ENCODE measurements around the gene SPEM2. TPM values are rescaled to one million over a fixed set of nuclear protein-coding genes. Genes with fewer than 3 reads are reported as not detected.
A peak's percentile ranks its signal among the peaks of the same experiment; 100 is the strongest.
"Not testable (repeated sequence)": the region's sequence is repeated elsewhere in the genome, so short reads cannot be mapped to it uniquely, and the experiment has no call there.

The SPEM2 gene
- total RNA-seq, 1 experiment from 2014 or later: not detected

GRCh38 chr17:7471729-7472128 is 46.3 kb downstream of the SPEM2 start:
- DNase-seq (ENCODE audit: low read depth): no peak

- not testable (repeated sequence) for DNase-seq (ENCODE audit: low read depth)
Observed at GRCh38 chr17:7474767-7475166, 49.4 kb downstream of the SPEM2 start.

GRCh38 chr17:7475764-7476422 is 50.5 kb downstream of the SPEM2 start:
- no peak for DNase-seq (ENCODE audit: low read depth)

- DNase-seq (ENCODE audit: low read depth): peak; percentile 61
Observed at GRCh38 chr17:7476494-7476893, 51.1 kb downstream of the SPEM2 start.

GRCh38 chr17:7476951-7477350 is 51.5 kb downstream of the SPEM2 start:
- no peak for DNase-seq (ENCODE audit: low read depth)

Other genes with a start within 250 kb of the SPEM2 start
- gene ASGR1, start 246.2 kb upstream of the SPEM2 start, total RNA-seq (2014; rRNA removed; shearing (Covaris generic)): 0.29 and 1.2 TPM in 2 replicates
- gene DLG4, start 205.8 kb upstream of the SPEM2 start, total RNA-seq (2014; rRNA removed; shearing (Covaris generic)): 3.1 and 4.4 TPM in 2 replicates
- gene ACADVL, start 205.7 kb upstream of the SPEM2 start, total RNA-seq (2014; rRNA removed; shearing (Covaris generic)): 306 and 420 TPM in 2 replicates
- 22.2 and 42.7 TPM in 2 replicates for gene DVL2, start 191.1 kb upstream of the SPEM2 start, total RNA-seq (2014; rRNA removed; shearing (Covaris generic))
- gene PHF23, start 186.2 kb upstream of the SPEM2 start, total RNA-seq (2014; rRNA removed; shearing (Covaris generic)): 44.5 and 54.8 TPM in 2 replicates
- 108 and 113 TPM in 2 replicates for gene GABARAP, start 183.2 kb upstream of the SPEM2 start, total RNA-seq (2014; rRNA removed; shearing (Covaris generic))
- gene CTDNEP1, start 173.9 kb upstream of the SPEM2 start, total RNA-seq (2014; rRNA removed; shearing (Covaris generic)): 25.5 and 27.6 TPM in 2 replicates
- 34.9 and 50.3 TPM in 2 replicates for gene ELP5, start 173.4 kb upstream of the SPEM2 start, total RNA-seq (2014; rRNA removed; shearing (Covaris generic))
- not detected in 2 replicates for gene CLDN7, start 163.1 kb upstream of the SPEM2 start, total RNA-seq (2014; rRNA removed; shearing (Covaris generic))
- gene SLC2A4, start 143.9 kb upstream of the SPEM2 start, total RNA-seq (2014; rRNA removed; shearing (Covaris generic)): 0.06 TPM in 1 of 2 replicates, not detected in the other
- 0.15 and 2.4 TPM in 2 replicates for gene YBX2, start 131.0 kb upstream of the SPEM2 start, total RNA-seq (2014; rRNA removed; shearing (Covaris generic))
- gene EIF5A, start 118.0 kb upstream of the SPEM2 start, total RNA-seq (2014; rRNA removed; shearing (Covaris generic)): 861 and 1,090 TPM in 2 replicates
- gene GPS2, start 110.3 kb upstream of the SPEM2 start, total RNA-seq (2014; rRNA removed; shearing (Covaris generic)): 84.3 and 91.6 TPM in 2 replicates
- gene NEURL4, start 96.3 kb upstream of the SPEM2 start, total RNA-seq (2014; rRNA removed; shearing (Covaris generic)): 15.3 and 17.0 TPM in 2 replicates
- 2.7 TPM in 1 of 2 replicates, not detected in the other for gene ACAP1, start 89.1 kb upstream of the SPEM2 start, total RNA-seq (2014; rRNA removed; shearing (Covaris generic))
- gene KCTD11, start 73.5 kb upstream of the SPEM2 start, total RNA-seq (2014; rRNA removed; shearing (Covaris generic)): 2.1 and 3.7 TPM in 2 replicates
- not detected in 2 replicates for gene TMEM95, start 70.5 kb upstream of the SPEM2 start, total RNA-seq (2014; rRNA removed; shearing (Covaris generic))
- gene TNK1, start 44.5 kb upstream of the SPEM2 start, total RNA-seq (2014; rRNA removed; shearing (Covaris generic)): 2.6 and 4.5 TPM in 2 replicates
- gene PLSCR3, start 31.1 kb upstream of the SPEM2 start, total RNA-seq (2014; rRNA removed; shearing (Covaris generic)): 14.1 TPM in 2 replicates
- gene TMEM256, start 21.5 kb upstream of the SPEM2 start, total RNA-seq (2014; rRNA removed; shearing (Covaris generic)): 43.7 and 68.8 TPM in 2 replicates
- 1.4 and 1.9 TPM in 2 replicates for gene NLGN2, start 17.8 kb upstream of the SPEM2 start, total RNA-seq (2014; rRNA removed; shearing (Covaris generic))
- gene SPEM1, start 5.3 kb upstream of the SPEM2 start, total RNA-seq (2014; rRNA removed; shearing (Covaris generic)): not detected in 2 replicates
- gene SPEM3, start 3.2 kb downstream of the SPEM2 start, total RNA-seq (2014; rRNA removed; shearing (Covaris generic)): not detected in 2 replicates
- 2.3 and 6.6 TPM in 2 replicates for gene TMEM102, start 9.8 kb downstream of the SPEM2 start, total RNA-seq (2014; rRNA removed; shearing (Covaris generic))
- 1.5 and 3.0 TPM in 2 replicates for gene FGF11, start 13.9 kb downstream of the SPEM2 start, total RNA-seq (2014; rRNA removed; shearing (Covaris generic))
- gene CHRNB1, start 19.4 kb downstream of the SPEM2 start, total RNA-seq (2014; rRNA removed; shearing (Covaris generic)): 7.0 and 8.6 TPM in 2 replicates
- gene ZBTB4, start 54.0 kb downstream of the SPEM2 start, total RNA-seq (2014; rRNA removed; shearing (Covaris generic)): 6.1 and 6.5 TPM in 2 replicates
- gene SLC35G6, start 55.8 kb downstream of the SPEM2 start, total RNA-seq (2014; rRNA removed; shearing (Covaris generic)): 0.06 TPM in 1 of 2 replicates, not detected in the other
- gene POLR2A, start 58.8 kb downstream of the SPEM2 start, total RNA-seq (2014; rRNA removed; shearing (Covaris generic)): 56.2 and 74.4 TPM in 2 replicates
- gene TNFSF12, start 123.4 kb downstream of the SPEM2 start, total RNA-seq (2014; rRNA removed; shearing (Covaris generic)): 1.6 and 6.4 TPM in 2 replicates
- gene TNFSF13, start 133.1 kb downstream of the SPEM2 start, total RNA-seq (2014; rRNA removed; shearing (Covaris generic)): 1.9 TPM in 1 of 2 replicates, not detected in the other
- 92.2 and 104 TPM in 2 replicates for gene SENP3, start 136.3 kb downstream of the SPEM2 start, total RNA-seq (2014; rRNA removed; shearing (Covaris generic))
- gene CD68, start 154.0 kb downstream of the SPEM2 start, total RNA-seq (2014; rRNA removed; shearing (Covaris generic)): 13.8 and 15.0 TPM in 2 replicates
- 183 and 266 TPM in 2 replicates for gene MPDU1, start 158.2 kb downstream of the SPEM2 start, total RNA-seq (2014; rRNA removed; shearing (Covaris generic))
- 0.57 TPM in 1 of 2 replicates, not detected in the other for gene SOX15, start 164.5 kb downstream of the SPEM2 start, total RNA-seq (2014; rRNA removed; shearing (Covaris generic))
- 60.5 and 87.4 TPM in 2 replicates for gene FXR2, start 189.3 kb downstream of the SPEM2 start, total RNA-seq (2014; rRNA removed; shearing (Covaris generic))
- gene SAT2, start 202.2 kb downstream of the SPEM2 start, total RNA-seq (2014; rRNA removed; shearing (Covaris generic)): 24.0 and 71.8 TPM in 2 replicates
- 0.69 TPM in 1 of 2 replicates, not detected in the other for gene SHBG, start 204.5 kb downstream of the SPEM2 start, total RNA-seq (2014; rRNA removed; shearing (Covaris generic))
- not detected in 2 replicates for gene ATP1B2, start 225.3 kb downstream of the SPEM2 start, total RNA-seq (2014; rRNA removed; shearing (Covaris generic))